GM23338 (cell line): ENCODE data around the gene TRNP1. TPM values are rescaled to one million over a fixed set of nuclear protein-coding genes. Genes with fewer than 3 reads are reported as not detected.

Experiments used
- ATAC-seq: fragments of 200-7000 bp; cut with Tn5 transposase; 3 replicates; pipeline ENCODE4 v1.9.1; 2020
- DNase-seq: peaks from one replicate; pipeline ENCODE4 v3.0.0-alpha.2; 2015; ENCODE audit warnings: low spot score
- H2AFZ ChIP-seq: fragments of 200-600 bp; sonication (generic); 2 replicates; pipeline ENCODE4 v1.8.0; 2016; ENCODE audit warnings: antibody characterized with exemption, mild to moderate bottlenecking, moderate library complexity
- H3F3A ChIP-seq: fragments of 200-600 bp; sonication (generic); replicated peaks from 2 replicates; pipeline ENCODE4 v1.8.0; 2017; ENCODE audit warnings: antibody characterized with exemption, mixed run types, low read depth
- H3K27ac ChIP-seq: fragments of 200-600 bp; sonication (generic); 2 replicates; pipeline ENCODE4 v1.6.1; 2016; ENCODE audit warnings: low read depth
- H3K27me3 ChIP-seq: fragments of 200-600 bp; sonication (generic); 2 replicates; pipeline ENCODE4 v1.8.0; 2016; ENCODE audit warnings: mild to moderate bottlenecking, mixed run types, moderate library complexity; ENCODE audit not compliant: insufficient read depth
- H3K36me3 ChIP-seq: fragments of 200-600 bp; sonication (generic); 2 replicates; pipeline ENCODE4 v1.8.0; 2016; ENCODE audit warnings: mild to moderate bottlenecking; ENCODE audit not compliant: insufficient read depth
- H3K4me1 ChIP-seq: fragments of 200-600 bp; sonication (generic); 2 replicates; pipeline ENCODE4 v1.8.0; 2016; ENCODE audit warnings: mild to moderate bottlenecking, moderate library complexity; ENCODE audit not compliant: insufficient read depth
- H3K4me2 ChIP-seq: fragments of 200-600 bp; sonication (generic); 2 replicates; pipeline ENCODE4 v1.7.1; 2017; ENCODE audit warnings: mixed run types
- H3K4me3 ChIP-seq: fragments of 200-600 bp; sonication (generic); 2 replicates; pipeline ENCODE4 v1.6.1; 2016; ENCODE audit warnings: mixed run types
- H3K79me2 ChIP-seq: fragments of 200-600 bp; sonication (generic); replicated peaks from 2 replicates; pipeline ENCODE4 v1.8.0; 2017; ENCODE audit warnings: mild to moderate bottlenecking; ENCODE audit not compliant: insufficient read depth
- H3K9me2 ChIP-seq: fragments of 200-600 bp; sonication (generic); 2 replicates; pipeline ENCODE4 v1.8.0; 2017; ENCODE audit not compliant: insufficient read depth
- H4K20me1 ChIP-seq: fragments of 200-600 bp; sonication (generic); replicated peaks from 2 replicates; pipeline ENCODE4 v1.8.0; 2017; ENCODE audit warnings: mild to moderate bottlenecking; ENCODE audit not compliant: insufficient read depth
- H3K27ac Mint-ChIP-seq: 2 replicates; pipeline ENCODE4 v1.8.0; 2020; ENCODE audit warnings: inconsistent platforms, mild to moderate bottlenecking, moderate library complexity, mixed read lengths
- H3K27me3 Mint-ChIP-seq: 3 replicates; pipeline ENCODE4 v1.8.0; 2022; ENCODE audit warnings: low read depth, mild to moderate bottlenecking, moderate library complexity, mixed read lengths, inconsistent platforms; ENCODE audit not compliant: insufficient read depth, poor library complexity
- H3K36me3 Mint-ChIP-seq: 3 replicates; pipeline ENCODE4 v1.8.0; 2021; ENCODE audit warnings: low read depth, mild to moderate bottlenecking, inconsistent platforms, moderate library complexity, mixed read lengths
- H3K4me1 Mint-ChIP-seq: 3 replicates; pipeline ENCODE4 v1.8.0; 2020; ENCODE audit warnings: mild to moderate bottlenecking, inconsistent platforms, mixed read lengths
- H3K4me3 Mint-ChIP-seq: 3 replicates; pipeline ENCODE4 v1.8.0; 2021; ENCODE audit warnings: moderate library complexity, mild to moderate bottlenecking, inconsistent platforms, mixed read lengths
- H3K9me3 Mint-ChIP-seq: 3 replicates; pipeline ENCODE4 v1.8.0; 2020; ENCODE audit warnings: moderate library complexity, mild to moderate bottlenecking, inconsistent platforms, mixed read lengths
- CREB1 ChIP-seq: fragments of 250-450 bp; sonication (Bioruptor Pico); IDR thresholded peaks from 2 replicates; pipeline ENCODE4 v1.5.0; 2020; ENCODE audit warnings: low read depth, mild to moderate bottlenecking, moderate library complexity
- CTCF ChIP-seq, 2 experiments: fragments of 200-600 bp in 1 of 2; sonication (generic) in 1 of 2; conservative IDR thresholded peaks; 2 replicates each; pipeline versions ENCODE4 v1.5.1 to v1.6.1; 2016 to 2017; ENCODE audit warnings: antibody characterized with exemption in 2 of 2, low read depth in 2 of 2, mild to moderate bottlenecking in 2 of 2, moderate library complexity in 1 of 2
- ETS1 ChIP-seq: IDR thresholded peaks from 2 replicates; pipeline ENCODE4 v1.6.1; 2016; ENCODE audit warnings: antibody characterized with exemption
- EZH2 ChIP-seq: fragments of 200-600 bp; sonication (generic); IDR thresholded peaks from one replicate; pipeline ENCODE4 v1.8.0; 2017; ENCODE audit warnings: antibody characterized with exemption, mild to moderate bottlenecking, low read depth; ENCODE audit not compliant: unreplicated experiment
- EZH2phosphoT487 ChIP-seq: fragments of 200-600 bp; sonication (generic); IDR thresholded peaks from one replicate; pipeline ENCODE4 v1.8.1; 2018; ENCODE audit warnings: antibody characterized with exemption; ENCODE audit not compliant: unreplicated experiment
- JUNB ChIP-seq: IDR thresholded peaks from one replicate; pipeline ENCODE4 v1.6.1; 2016; ENCODE audit warnings: antibody characterized with exemption; ENCODE audit not compliant: unreplicated experiment
- NANOG ChIP-seq: IDR thresholded peaks from 2 replicates; pipeline ENCODE4 v1.6.1; 2016; ENCODE audit warnings: antibody characterized with exemption, borderline replicate concordance
- POLR2AphosphoS5 ChIP-seq: IDR thresholded peaks from 2 replicates; pipeline ENCODE4 v1.6.1; 2016; ENCODE audit warnings: antibody characterized with exemption, low read depth
- STAT1 ChIP-seq: IDR thresholded peaks from one replicate; pipeline ENCODE4 v1.6.1; 2016; ENCODE audit warnings: antibody characterized with exemption; ENCODE audit not compliant: unreplicated experiment
- ZNF114 ChIP-seq: fragments of 250-450 bp; sonication (Bioruptor Pico); IDR thresholded peaks from 2 replicates; pipeline ENCODE4 v1.5.0; 2020; ENCODE audit warnings: mild to moderate bottlenecking, moderate library complexity
- ZNF331 ChIP-seq: fragments of 250-450 bp; sonication (Bioruptor Pico); IDR thresholded peaks from 2 replicates; pipeline ENCODE4 v1.5.0; 2020; ENCODE audit warnings: low read depth, mild to moderate bottlenecking, moderate library complexity
- polyA plus RNA-seq: library from polyadenylated mRNA; unstranded; fragments of >200 nt; fragmentation: Nextera tagmentation; extraction: Ambion mirVana; gene quantifications from 2 replicates; pipeline ENCODE4 v1.2.1, GENCODE V29; 2016
- total RNA-seq: library from RNA; depleted of rRNA; stranded (reverse); fragments of >200 nt; shearing (Covaris generic); gene quantifications from 2 replicates; pipeline ENCODE4 v1.2.3, GENCODE V29; 2014
- TF ChIP-seq, protein P1 (sequence below): fragments of 250-450 bp; sonication (Bioruptor Pico); IDR thresholded peaks from 2 replicates; pipeline ENCODE4 v1.5.0; 2020; ENCODE audit warnings: mild to moderate bottlenecking, moderate library complexity
- TF ChIP-seq, protein P2 (sequence below): IDR thresholded peaks from one replicate; pipeline ENCODE4 v1.6.1; 2018; ENCODE audit warnings: antibody characterized with exemption; ENCODE audit not compliant: unreplicated experiment

The TRNP1 gene
- total and polyA plus RNA-seq, 2 experiments from 2014 or later = 21.2 to 54.3 TPM

GRCh38 chr1:27044613-27045151 is 51.2 kb downstream of the TRNP1 start:
- Histone ChIP-seq H4K20me1 (no peaks in the 10 kb centered on the region), H3K79me2 (no peaks in the 10 kb centered on the region), H3F3A (0 out of 2 replicates have a peak, but pooled peaks cover 6% of the 10 kb centered on the region), H3K4me3 (peak overlapping the region; percentile 43; the same call in 1 of the 2 replicates), H3K27me3 (no peaks in the 10 kb centered on the region), H3K4me2 (peak overlapping the region; percentile 71), H3K36me3 (no peaks in the 10 kb centered on the region), H3K27ac (no peak overlapping the region), H3K4me1 (peaks cover 33% of the 10 kb centered on the region), H3K9me2 (0 out of 2 replicates have a peak, but pooled peaks cover 3% of the 10 kb centered on the region), H2AFZ (no peak overlapping the region)
- Mint-ChIP-seq H3K4me1 (peaks cover 43% of the 10 kb centered on the region), H3K27me3 (peaks cover 6% of the 10 kb centered on the region), H3K4me3 (peak overlapping the region; percentile 56), H3K27ac (peak overlapping the region; percentile 48; the same call in 1 of the 2 replicates), H3K9me3 (peaks cover 10% of the 10 kb centered on the region; the same call in 2 of the 3 replicates), H3K36me3 (peaks cover 12% of the 10 kb centered on the region)
- no peak for TF ChIP-seq ZNF114 (CRISPR knock-in tag)
- TF ChIP-seq ZNF331 = no peak
- TF ChIP-seq, protein P1, sequence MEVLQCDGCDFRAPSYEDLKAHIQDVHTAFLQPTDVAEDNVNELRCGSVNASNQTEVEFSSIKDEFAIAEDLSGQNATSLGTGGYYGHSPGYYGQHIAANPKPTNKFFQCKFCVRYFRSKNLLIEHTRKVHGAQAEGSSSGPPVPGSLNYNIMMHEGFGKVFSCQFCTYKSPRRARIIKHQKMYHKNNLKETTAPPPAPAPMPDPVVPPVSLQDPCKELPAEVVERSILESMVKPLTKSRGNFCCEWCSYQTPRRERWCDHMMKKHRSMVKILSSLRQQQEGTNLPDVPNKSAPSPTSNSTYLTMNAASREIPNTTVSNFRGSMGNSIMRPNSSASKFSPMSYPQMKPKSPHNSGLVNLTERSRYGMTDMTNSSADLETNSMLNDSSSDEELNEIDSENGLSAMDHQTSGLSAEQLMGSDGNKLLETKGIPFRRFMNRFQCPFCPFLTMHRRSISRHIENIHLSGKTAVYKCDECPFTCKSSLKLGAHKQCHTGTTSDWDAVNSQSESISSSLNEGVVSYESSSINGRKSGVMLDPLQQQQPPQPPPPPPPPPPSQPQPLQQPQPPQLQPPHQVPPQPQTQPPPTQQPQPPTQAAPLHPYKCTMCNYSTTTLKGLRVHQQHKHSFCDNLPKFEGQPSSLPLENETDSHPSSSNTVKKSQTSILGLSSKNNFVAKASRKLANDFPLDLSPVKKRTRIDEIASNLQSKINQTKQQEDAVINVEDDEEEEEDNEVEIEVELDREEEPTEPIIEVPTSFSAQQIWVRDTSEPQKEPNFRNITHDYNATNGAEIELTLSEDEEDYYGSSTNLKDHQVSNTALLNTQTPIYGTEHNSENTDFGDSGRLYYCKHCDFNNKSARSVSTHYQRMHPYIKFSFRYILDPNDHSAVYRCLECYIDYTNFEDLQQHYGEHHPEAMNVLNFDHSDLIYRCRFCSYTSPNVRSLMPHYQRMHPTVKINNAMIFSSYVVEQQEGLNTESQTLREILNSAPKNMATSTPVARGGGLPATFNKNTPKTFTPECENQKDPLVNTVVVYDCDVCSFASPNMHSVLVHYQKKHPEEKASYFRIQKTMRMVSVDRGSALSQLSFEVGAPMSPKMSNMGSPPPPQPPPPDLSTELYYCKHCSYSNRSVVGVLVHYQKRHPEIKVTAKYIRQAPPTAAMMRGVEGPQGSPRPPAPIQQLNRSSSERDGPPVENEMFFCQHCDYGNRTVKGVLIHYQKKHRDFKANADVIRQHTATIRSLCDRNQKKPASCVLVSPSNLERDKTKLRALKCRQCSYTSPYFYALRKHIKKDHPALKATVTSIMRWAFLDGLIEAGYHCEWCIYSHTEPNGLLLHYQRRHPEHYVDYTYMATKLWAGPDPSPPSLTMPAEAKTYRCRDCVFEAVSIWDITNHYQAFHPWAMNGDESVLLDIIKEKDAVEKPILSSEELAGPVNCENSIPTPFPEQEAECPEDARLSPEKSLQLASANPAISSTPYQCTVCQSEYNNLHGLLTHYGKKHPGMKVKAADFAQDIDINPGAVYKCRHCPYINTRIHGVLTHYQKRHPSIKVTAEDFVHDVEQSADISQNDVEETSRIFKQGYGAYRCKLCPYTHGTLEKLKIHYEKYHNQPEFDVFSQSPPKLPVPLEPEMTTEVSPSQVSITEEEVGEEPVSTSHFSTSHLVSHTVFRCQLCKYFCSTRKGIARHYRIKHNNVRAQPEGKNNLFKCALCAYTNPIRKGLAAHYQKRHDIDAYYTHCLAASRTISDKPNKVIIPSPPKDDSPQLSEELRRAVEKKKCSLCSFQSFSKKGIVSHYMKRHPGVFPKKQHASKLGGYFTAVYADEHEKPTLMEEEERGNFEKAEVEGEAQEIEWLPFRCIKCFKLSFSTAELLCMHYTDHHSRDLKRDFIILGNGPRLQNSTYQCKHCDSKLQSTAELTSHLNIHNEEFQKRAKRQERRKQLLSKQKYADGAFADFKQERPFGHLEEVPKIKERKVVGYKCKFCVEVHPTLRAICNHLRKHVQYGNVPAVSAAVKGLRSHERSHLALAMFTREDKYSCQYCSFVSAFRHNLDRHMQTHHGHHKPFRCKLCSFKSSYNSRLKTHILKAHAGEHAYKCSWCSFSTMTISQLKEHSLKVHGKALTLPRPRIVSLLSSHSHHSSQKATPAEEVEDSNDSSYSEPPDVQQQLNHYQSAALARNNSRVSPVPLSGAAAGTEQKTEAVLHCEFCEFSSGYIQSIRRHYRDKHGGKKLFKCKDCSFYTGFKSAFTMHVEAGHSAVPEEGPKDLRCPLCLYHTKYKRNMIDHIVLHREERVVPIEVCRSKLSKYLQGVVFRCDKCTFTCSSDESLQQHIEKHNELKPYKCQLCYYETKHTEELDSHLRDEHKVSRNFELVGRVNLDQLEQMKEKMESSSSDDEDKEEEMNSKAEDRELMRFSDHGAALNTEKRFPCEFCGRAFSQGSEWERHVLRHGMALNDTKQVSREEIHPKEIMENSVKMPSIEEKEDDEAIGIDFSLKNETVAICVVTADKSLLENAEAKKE (CRISPR knock-in tag) = no peak
- TF ChIP-seq CREB1 (CRISPR knock-in tag) = 0 out of 2 replicates have a peak, but pooled peaks have one; percentile 17
- no peak for TF ChIP-seq STAT1
- peak; percentile 98 to 99 for TF ChIP-seq CTCF (conservative IDR thresholded peaks at IDR 0.05; ENCODE audit: low read depth in 2 of 2)
- peak; percentile 60 for TF ChIP-seq NANOG
- no peak for TF ChIP-seq EZH2
- TF ChIP-seq JUNB = no peak
- peak; percentile 78 for TF ChIP-seq ETS1
- peak; percentile 51 for TF ChIP-seq POLR2AphosphoS5
- TF ChIP-seq, protein P2, sequence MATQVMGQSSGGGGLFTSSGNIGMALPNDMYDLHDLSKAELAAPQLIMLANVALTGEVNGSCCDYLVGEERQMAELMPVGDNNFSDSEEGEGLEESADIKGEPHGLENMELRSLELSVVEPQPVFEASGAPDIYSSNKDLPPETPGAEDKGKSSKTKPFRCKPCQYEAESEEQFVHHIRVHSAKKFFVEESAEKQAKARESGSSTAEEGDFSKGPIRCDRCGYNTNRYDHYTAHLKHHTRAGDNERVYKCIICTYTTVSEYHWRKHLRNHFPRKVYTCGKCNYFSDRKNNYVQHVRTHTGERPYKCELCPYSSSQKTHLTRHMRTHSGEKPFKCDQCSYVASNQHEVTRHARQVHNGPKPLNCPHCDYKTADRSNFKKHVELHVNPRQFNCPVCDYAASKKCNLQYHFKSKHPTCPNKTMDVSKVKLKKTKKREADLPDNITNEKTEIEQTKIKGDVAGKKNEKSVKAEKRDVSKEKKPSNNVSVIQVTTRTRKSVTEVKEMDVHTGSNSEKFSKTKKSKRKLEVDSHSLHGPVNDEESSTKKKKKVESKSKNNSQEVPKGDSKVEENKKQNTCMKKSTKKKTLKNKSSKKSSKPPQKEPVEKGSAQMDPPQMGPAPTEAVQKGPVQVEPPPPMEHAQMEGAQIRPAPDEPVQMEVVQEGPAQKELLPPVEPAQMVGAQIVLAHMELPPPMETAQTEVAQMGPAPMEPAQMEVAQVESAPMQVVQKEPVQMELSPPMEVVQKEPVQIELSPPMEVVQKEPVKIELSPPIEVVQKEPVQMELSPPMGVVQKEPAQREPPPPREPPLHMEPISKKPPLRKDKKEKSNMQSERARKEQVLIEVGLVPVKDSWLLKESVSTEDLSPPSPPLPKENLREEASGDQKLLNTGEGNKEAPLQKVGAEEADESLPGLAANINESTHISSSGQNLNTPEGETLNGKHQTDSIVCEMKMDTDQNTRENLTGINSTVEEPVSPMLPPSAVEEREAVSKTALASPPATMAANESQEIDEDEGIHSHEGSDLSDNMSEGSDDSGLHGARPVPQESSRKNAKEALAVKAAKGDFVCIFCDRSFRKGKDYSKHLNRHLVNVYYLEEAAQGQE = no peak
- no peak for TF ChIP-seq EZH2phosphoT487
- peak; percentile 80 for ATAC-seq
- peak; percentile 98 for DNase-seq
